Chondrocyte (in vitro differentiated cells): ENCODE measurements around the gene SPACA9. TPM values are rescaled to one million over a fixed set of nuclear protein-coding genes. Genes with fewer than 3 reads are reported as not detected.
A peak's percentile ranks its signal among the peaks of the same experiment; 100 is the strongest.

Experiments
- DNase-seq: peaks from one replicate; pipeline ENCODE4 v3.0.0; 2021; ENCODE audit warnings: mixed read lengths, low spot score
- H3K27ac Mint-ChIP-seq: one replicate; pipeline ENCODE4 v1.8.0; 2021; ENCODE audit warnings: mild to moderate bottlenecking, moderate library complexity, mixed read lengths; ENCODE audit not compliant: unreplicated experiment
- H3K27me3 Mint-ChIP-seq: 2 replicates; pipeline ENCODE4 v1.8.0; 2021; ENCODE audit warnings: low read depth, mixed read lengths
- H3K36me3 Mint-ChIP-seq: 2 replicates; pipeline ENCODE4 v1.8.0; 2021; ENCODE audit warnings: low read depth, mixed read lengths
- H3K4me1 Mint-ChIP-seq: 2 replicates; pipeline ENCODE4 v1.8.0; 2021; ENCODE audit warnings: low read depth, mild to moderate bottlenecking, mixed read lengths
- H3K4me3 Mint-ChIP-seq: one replicate; pipeline ENCODE4 v1.8.0; 2021; ENCODE audit warnings: mild to moderate bottlenecking, moderate library complexity, mixed read lengths; ENCODE audit not compliant: unreplicated experiment
- H3K9me3 Mint-ChIP-seq: 2 replicates; pipeline ENCODE4 v1.8.0; 2021; ENCODE audit warnings: low read depth, mixed read lengths
- total RNA-seq: library from RNA; stranded (reverse); gene quantifications from 3 replicates; pipeline ENCODE4 v1.2.1, GENCODE V29; 2021
- TF ChIP-seq, protein P1 (sequence below): fragments of 200-600 bp; sonication (generic); IDR thresholded peaks from 2 replicates; pipeline ENCODE4 v1.5.0; 2021; ENCODE audit warnings: antibody characterized with exemption, mild to moderate bottlenecking, moderate library complexity

Gene SPACA9
- total RNA-seq, 1 donor from 2014 or later, result 3.3 TPM

GRCh38 chr9:132875159-132875558, 3.5 kb upstream of the SPACA9 start:
- TF ChIP-seq, protein P1, sequence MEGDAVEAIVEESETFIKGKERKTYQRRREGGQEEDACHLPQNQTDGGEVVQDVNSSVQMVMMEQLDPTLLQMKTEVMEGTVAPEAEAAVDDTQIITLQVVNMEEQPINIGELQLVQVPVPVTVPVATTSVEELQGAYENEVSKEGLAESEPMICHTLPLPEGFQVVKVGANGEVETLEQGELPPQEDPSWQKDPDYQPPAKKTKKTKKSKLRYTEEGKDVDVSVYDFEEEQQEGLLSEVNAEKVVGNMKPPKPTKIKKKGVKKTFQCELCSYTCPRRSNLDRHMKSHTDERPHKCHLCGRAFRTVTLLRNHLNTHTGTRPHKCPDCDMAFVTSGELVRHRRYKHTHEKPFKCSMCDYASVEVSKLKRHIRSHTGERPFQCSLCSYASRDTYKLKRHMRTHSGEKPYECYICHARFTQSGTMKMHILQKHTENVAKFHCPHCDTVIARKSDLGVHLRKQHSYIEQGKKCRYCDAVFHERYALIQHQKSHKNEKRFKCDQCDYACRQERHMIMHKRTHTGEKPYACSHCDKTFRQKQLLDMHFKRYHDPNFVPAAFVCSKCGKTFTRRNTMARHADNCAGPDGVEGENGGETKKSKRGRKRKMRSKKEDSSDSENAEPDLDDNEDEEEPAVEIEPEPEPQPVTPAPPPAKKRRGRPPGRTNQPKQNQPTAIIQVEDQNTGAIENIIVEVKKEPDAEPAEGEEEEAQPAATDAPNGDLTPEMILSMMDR, result no peak
- no peak for DNase-seq
- Mint-ChIP-seq H3K27ac (no peak overlapping the region), H3K27me3 (peaks cover 7% of the 10 kb centered on the region), H3K4me1 (peaks cover 8% of the 10 kb centered on the region), H3K36me3 (no peaks in the 10 kb centered on the region), H3K9me3 (no peaks in the 10 kb centered on the region), H3K4me3 (no peak overlapping the region)

DNA sequence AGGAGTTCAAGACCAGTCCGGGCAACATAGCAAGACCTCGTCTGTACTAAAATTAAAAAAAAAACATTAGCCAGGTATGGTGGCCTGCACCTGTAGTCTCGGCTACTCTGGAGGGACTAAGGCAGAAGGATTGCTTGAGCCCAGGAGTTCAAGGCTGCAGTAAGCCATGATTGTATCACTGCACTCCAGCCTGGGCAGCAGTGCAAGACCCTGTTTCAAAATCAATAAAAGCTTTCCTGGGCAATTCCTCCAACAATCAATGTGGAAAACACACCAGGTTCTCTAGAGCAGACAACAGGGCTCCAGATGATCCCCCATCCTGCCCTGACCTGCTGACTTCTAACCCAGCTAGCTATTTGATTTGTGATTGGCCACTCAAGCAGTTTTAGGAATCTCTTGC, 1.8 kb upstream of the SPACA9 start:
- no peaks in the 10 kb centered on the region for H3K36me3 Mint-ChIP-seq

DNA sequence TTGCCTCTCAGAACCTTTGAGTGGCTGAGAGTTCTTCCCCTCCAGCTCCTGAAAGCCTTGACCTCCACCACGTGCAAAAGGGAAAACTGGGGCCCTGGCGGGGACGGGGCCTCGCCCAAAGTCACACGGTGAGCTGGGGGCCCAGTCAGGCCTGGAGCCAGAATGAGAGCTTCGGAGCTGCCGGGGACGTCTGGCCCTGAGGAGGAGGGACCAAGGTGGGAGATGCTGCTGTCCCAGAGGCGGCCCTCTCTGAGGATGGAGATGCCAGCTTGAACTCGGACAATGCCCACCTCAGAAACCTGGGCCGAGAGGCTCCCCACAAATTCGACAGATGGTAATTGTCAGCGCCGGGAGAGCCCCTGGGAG, 1.3 kb upstream of the SPACA9 start:
- TF ChIP-seq, protein P1, result no peak
- H3K4me1 Mint-ChIP-seq, result peaks cover 8% of the 10 kb centered on the region
- no peak overlapping the region for H3K27ac Mint-ChIP-seq
- peak overlapping the region; percentile 69 for H3K4me3 Mint-ChIP-seq
- peaks cover 4% of the 10 kb centered on the region for H3K27me3 Mint-ChIP-seq
- no peak for DNase-seq
- no peaks in the 10 kb centered on the region for H3K9me3 Mint-ChIP-seq
- H3K36me3 Mint-ChIP-seq, result no peaks in the 10 kb centered on the region

More for the DNA sequence above, 1.8 kb upstream of the SPACA9 start:
- H3K9me3 Mint-ChIP-seq, result no peaks in the 10 kb centered on the region
- TF ChIP-seq, protein P1, result no peak
- H3K4me3 Mint-ChIP-seq, result peak overlapping the region; percentile 69
- peaks cover 8% of the 10 kb centered on the region for H3K4me1 Mint-ChIP-seq
- peaks cover 4% of the 10 kb centered on the region for H3K27me3 Mint-ChIP-seq
- no peak overlapping the region for H3K27ac Mint-ChIP-seq
- DNase-seq, result no peak

GRCh38 chr9:132877824-132878694, 639 bp upstream of the SPACA9 start, which contains the start of gene AK8:
Gene AK8 (minus strand): TSS chr9:132878284. CDS start chr9:132878255, 29 bp downstream.
- no peaks in the 10 kb centered on the region for H3K36me3 Mint-ChIP-seq
- peaks cover 8% of the 10 kb centered on the region for H3K4me1 Mint-ChIP-seq
- no peak for DNase-seq
- H3K4me3 Mint-ChIP-seq, result peak within 1 kb of the TSS; percentile 72
- TF ChIP-seq, protein P1, result no peak
- no peaks in the 10 kb centered on the region for H3K9me3 Mint-ChIP-seq
- peaks cover 4% of the 10 kb centered on the region for H3K27me3 Mint-ChIP-seq
- peak within 1 kb of the TSS; percentile 68 for H3K27ac Mint-ChIP-seq

- H3K4me3 Mint-ChIP-seq, result peak overlapping the region; percentile 72
- TF ChIP-seq, protein P1, result no peak
- H3K36me3 Mint-ChIP-seq, result no peaks in the 10 kb centered on the region
- H3K9me3 Mint-ChIP-seq, result no peaks in the 10 kb centered on the region
- DNase-seq, result no peak
- peaks cover 8% of the 10 kb centered on the region for H3K4me1 Mint-ChIP-seq
- peaks cover 4% of the 10 kb centered on the region for H3K27me3 Mint-ChIP-seq
- peak overlapping the region; percentile 32 for H3K27ac Mint-ChIP-seq
Measured at GRCh38 chr9:132879457-132880323, 992 bp downstream of the SPACA9 start.
